ENCODE measurements around the gene OVOL2.
"Not testable (repeated sequence)": the region's sequence is repeated elsewhere in the genome, so short reads cannot be mapped to it uniquely, and the experiment has no call there.

Gene OVOL2

GRCh38 chr20:18046535-18046934 lies 11.2 kb downstream of the OVOL2 start:
- Mint-ChIP-seq H3K9me3 (no peaks in the 10 kb centered on the region), H3K27ac (no peak overlapping the region), H3K4me1 (ENCODE audit: low read depth) (no peaks in the 10 kb centered on the region), H3K36me3 (ENCODE audit: low read depth) (no peaks in the 10 kb centered on the region), H3K4me3 (no peak overlapping the region), H3K27me3 (ENCODE audit: low read depth) (peaks cover 29% of the 10 kb centered on the region)
- no peak for DNase-seq (ENCODE audit: low spot score)

DNA sequence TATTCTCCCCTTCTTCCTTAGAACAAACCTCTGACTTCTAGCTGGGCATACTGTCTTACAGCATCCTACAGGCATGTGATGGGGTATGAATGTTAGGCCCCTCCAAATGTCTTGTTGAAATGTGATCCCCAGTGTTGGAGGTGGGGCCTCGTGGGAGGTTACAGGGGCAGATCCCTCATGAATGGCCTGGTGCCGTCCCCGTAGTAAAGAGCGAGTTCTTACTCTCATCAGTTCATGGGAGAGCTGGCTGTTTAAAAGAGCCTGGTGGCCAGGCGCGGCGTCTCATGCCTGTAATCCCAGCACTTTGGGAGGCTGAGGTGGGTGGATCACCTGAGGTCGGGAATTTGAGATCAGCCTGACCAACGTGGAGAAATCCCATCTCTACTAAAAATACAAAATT lies 15.5 kb downstream of the OVOL2 start:
- H3K27ac Mint-ChIP-seq: no peak overlapping the region
- H3K36me3 Mint-ChIP-seq (ENCODE audit: low read depth): no peaks in the 10 kb centered on the region
- no peaks in the 10 kb centered on the region for H3K4me1 Mint-ChIP-seq (ENCODE audit: low read depth)
- no peaks in the 10 kb centered on the region for H3K9me3 Mint-ChIP-seq
- H3K4me3 Mint-ChIP-seq: no peak overlapping the region
- DNase-seq (ENCODE audit: low spot score): no peak
- H3K27me3 Mint-ChIP-seq (ENCODE audit: low read depth): peaks cover 15% of the 10 kb centered on the region

GRCh38 chr20:18041462-18041861 lies 16.3 kb downstream of the OVOL2 start:
- Mint-ChIP-seq H3K9me3 (no peaks in the 10 kb centered on the region), H3K27me3 (ENCODE audit: low read depth) (peaks cover 12% of the 10 kb centered on the region), H3K4me1 (ENCODE audit: low read depth) (no peaks in the 10 kb centered on the region), H3K27ac (no peak overlapping the region), H3K36me3 (ENCODE audit: low read depth) (no peaks in the 10 kb centered on the region), H3K4me3 (no peak overlapping the region)
- DNase-seq (ENCODE audit: low spot score): no peak

DNA sequence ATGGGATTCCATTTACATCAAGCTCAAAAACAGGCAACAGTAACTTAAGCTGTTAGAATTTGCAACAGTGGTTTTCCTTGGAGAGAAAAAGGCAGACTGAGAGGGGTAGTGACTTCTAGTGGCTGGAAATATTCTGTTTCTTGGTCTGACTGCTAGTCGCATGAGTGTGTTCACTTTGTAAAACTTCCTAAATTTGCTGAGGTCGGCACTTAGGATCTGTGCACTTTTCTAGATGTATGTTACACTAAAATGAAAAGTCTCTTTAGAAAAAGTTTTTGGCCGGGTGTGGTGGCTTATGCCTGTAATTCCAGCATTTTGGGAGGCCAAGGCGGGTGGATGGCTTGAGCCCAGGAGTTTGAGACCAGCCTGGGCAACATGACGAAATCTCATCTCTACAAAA lies 18.7 kb downstream of the OVOL2 start:
- H3K4me1 Mint-ChIP-seq (ENCODE audit: low read depth): no peaks in the 10 kb centered on the region
- no peak overlapping the region for H3K27ac Mint-ChIP-seq
- peaks cover 3% of the 10 kb centered on the region for H3K27me3 Mint-ChIP-seq (ENCODE audit: low read depth)
- no peaks in the 10 kb centered on the region for H3K36me3 Mint-ChIP-seq (ENCODE audit: low read depth)
- H3K9me3 Mint-ChIP-seq: no peaks in the 10 kb centered on the region
- no peak overlapping the region for H3K4me3 Mint-ChIP-seq
- no peak for DNase-seq (ENCODE audit: low spot score)

DNA sequence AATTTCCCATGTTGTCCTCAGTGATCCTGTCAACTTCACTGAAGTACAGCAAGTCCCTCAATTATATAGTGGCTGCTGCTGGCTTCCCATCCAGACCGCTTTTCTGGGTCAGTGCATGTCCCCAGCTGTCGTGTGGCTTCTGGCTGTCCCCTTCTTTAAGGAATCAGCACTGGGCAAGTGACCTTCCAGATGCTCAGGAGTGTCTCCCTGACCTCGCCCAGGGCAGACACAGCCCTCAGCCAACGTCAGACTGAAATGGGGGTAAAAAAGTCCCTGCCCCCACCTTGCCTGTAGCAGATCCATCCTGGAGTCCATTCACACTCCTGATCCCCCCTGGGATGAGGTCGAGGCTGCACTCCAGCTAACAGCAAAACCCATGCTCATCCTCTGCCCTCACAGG lies 23.7 kb downstream of the OVOL2 start:
- Mint-ChIP-seq H3K27ac (no peak overlapping the region), H3K27me3 (ENCODE audit: low read depth) (no peaks in the 10 kb centered on the region), H3K36me3 (ENCODE audit: low read depth) (no peaks in the 10 kb centered on the region), H3K4me3 (no peak overlapping the region), H3K9me3 (no peaks in the 10 kb centered on the region), H3K4me1 (ENCODE audit: low read depth) (no peaks in the 10 kb centered on the region)
- DNase-seq (ENCODE audit: low spot score): no peak

GRCh38 chr20:18032977-18033892 lies 24.5 kb downstream of the OVOL2 start:
- no peaks in the 10 kb centered on the region for H3K27me3 Mint-ChIP-seq (ENCODE audit: low read depth)
- no peaks in the 10 kb centered on the region for H3K9me3 Mint-ChIP-seq
- no peaks in the 10 kb centered on the region for H3K4me1 Mint-ChIP-seq (ENCODE audit: low read depth)
- no peak overlapping the region for H3K27ac Mint-ChIP-seq
- H3K36me3 Mint-ChIP-seq (ENCODE audit: low read depth): no peaks in the 10 kb centered on the region
- H3K4me3 Mint-ChIP-seq: no peak overlapping the region
- DNase-seq (ENCODE audit: low spot score): no peak

DNA sequence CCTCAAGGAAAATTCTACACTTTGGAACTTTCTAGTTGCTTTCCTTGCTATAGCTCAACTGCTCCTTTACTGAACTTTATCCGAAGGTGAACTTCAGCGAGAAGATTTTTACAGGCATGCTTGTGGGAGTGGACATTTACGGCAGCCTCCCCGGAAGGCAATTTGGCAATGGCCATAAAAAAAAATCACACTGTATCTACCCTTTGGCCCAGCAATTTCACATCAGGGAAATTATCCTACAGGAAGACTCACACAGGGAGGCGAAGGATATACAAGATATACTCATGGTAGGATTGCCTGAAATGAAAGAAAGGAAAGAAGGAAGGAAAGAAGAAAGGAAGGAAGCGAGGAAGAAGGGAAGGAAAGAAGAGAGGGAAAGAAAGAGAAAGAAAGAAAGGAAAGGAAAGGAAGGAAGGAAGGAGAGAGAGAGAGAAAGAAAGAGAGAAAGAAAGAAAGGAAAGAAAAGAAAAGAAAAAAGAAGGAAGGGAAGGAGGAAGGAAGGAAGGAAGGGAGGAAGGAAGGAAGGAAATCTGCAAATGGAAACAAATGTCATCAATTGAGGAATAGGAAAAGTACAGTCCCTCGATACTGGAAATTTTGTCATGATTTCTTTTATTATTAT lies 25.7 kb downstream of the OVOL2 start:
- H3K4me3 Mint-ChIP-seq: no peak overlapping the region
- DNase-seq (ENCODE audit: low spot score): no peak
- no peaks in the 10 kb centered on the region for H3K9me3 Mint-ChIP-seq
- H3K36me3 Mint-ChIP-seq (ENCODE audit: low read depth): no peaks in the 10 kb centered on the region
- no peaks in the 10 kb centered on the region for H3K27me3 Mint-ChIP-seq (ENCODE audit: low read depth)
- no peaks in the 10 kb centered on the region for H3K4me1 Mint-ChIP-seq (ENCODE audit: low read depth)
- no peak overlapping the region for H3K27ac Mint-ChIP-seq

- no peaks in the 10 kb centered on the region for H3K36me3 Mint-ChIP-seq (ENCODE audit: low read depth)
- no peak for DNase-seq (ENCODE audit: low spot score)
Measured at GRCh38 chr20:18031050-18031449, 26.7 kb downstream of the OVOL2 start.

GRCh38 chr20:18030020-18030419 lies 27.7 kb downstream of the OVOL2 start:
- Mint-ChIP-seq H3K36me3 (ENCODE audit: low read depth) (no peaks in the 10 kb centered on the region), H3K4me3 (no peak overlapping the region), H3K27ac (no peak overlapping the region), H3K4me1 (ENCODE audit: low read depth) (no peaks in the 10 kb centered on the region), H3K9me3 (no peaks in the 10 kb centered on the region), H3K27me3 (ENCODE audit: low read depth) (no peaks in the 10 kb centered on the region)
- no peak for DNase-seq (ENCODE audit: low spot score)

More at GRCh38 chr20:18031050-18031449, 26.7 kb downstream of the OVOL2 start:
- Mint-ChIP-seq H3K4me1 (ENCODE audit: low read depth) (no peaks in the 10 kb centered on the region), H3K4me3 (no peak overlapping the region), H3K9me3 (no peaks in the 10 kb centered on the region), H3K27me3 (ENCODE audit: low read depth) (no peaks in the 10 kb centered on the region), H3K27ac (no peak overlapping the region)

DNA sequence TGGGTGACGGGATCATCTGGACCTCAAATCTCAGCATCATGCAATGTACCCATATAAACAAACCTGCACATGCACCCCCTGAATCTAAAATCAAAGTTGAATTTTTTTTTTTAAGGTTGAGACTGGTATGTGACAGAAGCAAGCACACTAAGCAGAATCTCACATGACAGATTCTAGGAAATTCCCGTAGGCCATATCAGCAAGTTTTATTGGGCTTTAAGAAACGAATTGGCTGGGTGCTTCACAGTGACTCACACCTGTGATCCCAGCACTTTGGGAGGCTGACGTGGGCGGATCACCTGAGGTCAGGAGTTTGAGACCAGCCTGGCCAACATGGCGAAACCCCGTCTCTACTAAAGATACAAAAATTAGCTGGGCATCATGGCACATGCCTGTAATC lies 30.7 kb downstream of the OVOL2 start:
- DNase-seq (ENCODE audit: low spot score); H3K36me3 Mint-ChIP-seq (ENCODE audit: low read depth): not testable (repeated sequence)

DNA sequence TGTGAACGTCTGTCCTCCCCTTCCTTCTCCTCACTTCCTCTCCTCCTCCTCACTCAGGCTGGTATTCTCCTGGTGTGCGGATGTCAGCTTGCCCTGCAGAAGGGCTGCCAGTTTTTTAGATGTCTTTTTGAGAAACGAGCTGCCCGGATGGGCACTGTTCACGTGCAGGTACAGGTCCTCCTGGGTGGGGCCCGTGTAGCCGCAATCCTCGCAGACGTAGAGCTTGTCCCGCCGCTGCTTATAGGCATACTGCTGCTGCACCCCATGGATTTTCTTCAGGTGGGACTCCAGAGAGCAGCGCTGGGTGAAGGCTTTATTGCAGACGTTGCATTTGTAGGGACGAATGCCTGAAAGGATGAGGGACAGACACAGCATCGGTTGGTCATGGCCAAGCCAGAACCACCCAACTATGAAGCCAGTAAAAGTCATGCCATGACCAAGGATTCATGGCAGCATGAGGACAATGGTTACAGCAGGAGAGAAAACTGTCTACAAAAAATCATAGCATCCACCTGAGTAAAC lies 33.0 kb downstream of the OVOL2 start:
- Mint-ChIP-seq H3K4me1 (ENCODE audit: low read depth) (no peaks in the 10 kb centered on the region), H3K27ac (no peak overlapping the region), H3K4me3 (no peak overlapping the region), H3K36me3 (ENCODE audit: low read depth) (no peaks in the 10 kb centered on the region), H3K9me3 (no peaks in the 10 kb centered on the region), H3K27me3 (ENCODE audit: low read depth) (no peaks in the 10 kb centered on the region)
- DNase-seq (ENCODE audit: low spot score): no peak

More for the DNA sequence above, 30.7 kb downstream of the OVOL2 start:
- H3K27ac Mint-ChIP-seq; H3K4me3 Mint-ChIP-seq; H3K27me3 Mint-ChIP-seq (ENCODE audit: low read depth); H3K9me3 Mint-ChIP-seq; H3K4me1 Mint-ChIP-seq (ENCODE audit: low read depth): not testable (repeated sequence)

GRCh38 chr20:18020931-18021330 lies 36.8 kb downstream of the OVOL2 start:
- Mint-ChIP-seq H3K36me3 (ENCODE audit: low read depth) (no peaks in the 10 kb centered on the region), H3K4me3 (no peak overlapping the region), H3K9me3 (no peaks in the 10 kb centered on the region), H3K4me1 (ENCODE audit: low read depth) (no peaks in the 10 kb centered on the region), H3K27me3 (ENCODE audit: low read depth) (peaks cover 5% of the 10 kb centered on the region), H3K27ac (no peak overlapping the region)
- DNase-seq (ENCODE audit: low spot score): no peak

GRCh38 chr20:18019068-18019467 lies 38.6 kb downstream of the OVOL2 start:
- H3K9me3 Mint-ChIP-seq: no peaks in the 10 kb centered on the region
- peak; percentile 7 for DNase-seq (ENCODE audit: low spot score)
- H3K4me1 Mint-ChIP-seq (ENCODE audit: low read depth): no peaks in the 10 kb centered on the region
- no peaks in the 10 kb centered on the region for H3K36me3 Mint-ChIP-seq (ENCODE audit: low read depth)
- no peak overlapping the region for H3K4me3 Mint-ChIP-seq
- peaks cover 5% of the 10 kb centered on the region for H3K27me3 Mint-ChIP-seq (ENCODE audit: low read depth)
- H3K27ac Mint-ChIP-seq: no peak overlapping the region

GRCh38 chr20:18018100-18018499 lies 39.6 kb downstream of the OVOL2 start:
- no peak overlapping the region for H3K4me3 Mint-ChIP-seq
- no peak overlapping the region for H3K27ac Mint-ChIP-seq
- no peaks in the 10 kb centered on the region for H3K4me1 Mint-ChIP-seq (ENCODE audit: low read depth)
- H3K36me3 Mint-ChIP-seq (ENCODE audit: low read depth): no peaks in the 10 kb centered on the region
- peaks cover 5% of the 10 kb centered on the region for H3K27me3 Mint-ChIP-seq (ENCODE audit: low read depth)
- DNase-seq (ENCODE audit: low spot score): no peak
- H3K9me3 Mint-ChIP-seq: no peaks in the 10 kb centered on the region
